ENCODE measurements around the gene DNAH7.
A peak's percentile ranks its signal among the peaks of the same experiment; 100 is the strongest.

The DNAH7 gene

GRCh38 chr2:196068271-196069209 lies at the start of gene DNAH7:
Gene DNAH7, minus strand, starts transcription at chr2:196068837. Its CDS starts 126 bp downstream, at chr2:196068711.
- TF ChIP-seq CTCF (IDR thresholded peaks at IDR 0.05) = peak; percentile 75
- TF ChIP-seq ZFX (IDR thresholded peaks at IDR 0.05; ENCODE audit: borderline replicate concordance) = no peak
- H3K27ac ChIP-seq = peak within 1 kb of the TSS; percentile 34; the same call in 1 of the 2 replicates

- no peak for TF ChIP-seq ZFX (IDR thresholded peaks at IDR 0.05; ENCODE audit: borderline replicate concordance)
- no peak for TF ChIP-seq CTCF (IDR thresholded peaks at IDR 0.05)
- no peak overlapping the region for H3K27ac ChIP-seq
Observed at GRCh38 chr2:196117214-196117705, 48.6 kb upstream of the DNAH7 start.

- no peak overlapping the region for H3K27ac ChIP-seq
- no peak for TF ChIP-seq ZFX (IDR thresholded peaks at IDR 0.05; ENCODE audit: borderline replicate concordance)
- TF ChIP-seq CTCF (IDR thresholded peaks at IDR 0.05) = no peak
Observed at GRCh38 chr2:196113061-196113974, 44.7 kb upstream of the DNAH7 start.

GRCh38 chr2:196112418-196113034 lies 43.9 kb upstream of the DNAH7 start:
- H3K27ac ChIP-seq = no peak overlapping the region
- TF ChIP-seq ZFX (IDR thresholded peaks at IDR 0.05; ENCODE audit: borderline replicate concordance) = no peak
- TF ChIP-seq CTCF (IDR thresholded peaks at IDR 0.05) = no peak

- no peak overlapping the region for H3K27ac ChIP-seq
- no peak for TF ChIP-seq ZFX (IDR thresholded peaks at IDR 0.05; ENCODE audit: borderline replicate concordance)
- TF ChIP-seq CTCF (IDR thresholded peaks at IDR 0.05) = no peak
Observed at GRCh38 chr2:196108604-196109003, 40.0 kb upstream of the DNAH7 start.

- H3K27ac ChIP-seq = no peak overlapping the region
Observed at GRCh38 chr2:196105951-196106350, 37.3 kb upstream of the DNAH7 start.

More at GRCh38 chr2:196105951-196106350, 37.3 kb upstream of the DNAH7 start:
- TF ChIP-seq CTCF (IDR thresholded peaks at IDR 0.05) = no peak
- TF ChIP-seq ZFX (IDR thresholded peaks at IDR 0.05; ENCODE audit: borderline replicate concordance) = no peak
